GM21390 (cell line): Measurements from ENCODE around the gene APOC4.
"Not testable (repeated sequence)": the region's sequence is repeated elsewhere in the genome, so short reads cannot be mapped to it uniquely, and the experiment has no call there.

Experiments
- ATAC-seq: cut with Tn5 transposase; IDR thresholded peaks from one replicate; pipeline ENCODE4 v1.9.1; 2021; ENCODE audit not compliant: unreplicated experiment

Gene APOC4

GRCh38 chr19:44942067-44942571 lies at the start of gene APOC4:
TSS of gene APOC4 (plus strand) at chr19:44942237. CDS start at chr19:44942278, 41 bp downstream.
- ATAC-seq = no peak

- no peak for ATAC-seq
Measured at GRCh38 chr19:44892932-44893331, 49.1 kb upstream of the APOC4 start.

GRCh38 chr19:44893332-44894051 lies 48.5 kb upstream of the APOC4 start:
- no peak for ATAC-seq

GRCh38 chr19:44894052-44894400 lies 48.0 kb upstream of the APOC4 start:
- no peak for ATAC-seq

- ATAC-seq = no peak
Measured at GRCh38 chr19:44894946-44895345, 47.1 kb upstream of the APOC4 start.

GRCh38 chr19:44897835-44898234 lies 44.2 kb upstream of the APOC4 start:
- no peak for ATAC-seq

GRCh38 chr19:44900328-44901244 lies 41.5 kb upstream of the APOC4 start:
- no peak for ATAC-seq

GRCh38 chr19:44903216-44903601 lies 38.8 kb upstream of the APOC4 start:
- no peak for ATAC-seq

- ATAC-seq = no peak
Measured at GRCh38 chr19:44903602-44904425, 38.2 kb upstream of the APOC4 start.

GRCh38 chr19:44904426-44904994 lies 37.5 kb upstream of the APOC4 start:
- ATAC-seq = no peak

GRCh38 chr19:44905437-44906160 lies 36.4 kb upstream of the APOC4 start, which contains the start of gene APOE:
TSS of gene APOE (plus strand) at chr19:44905796. CDS start at chr19:44906625, 829 bp downstream.
- ATAC-seq = no peak

- ATAC-seq = no peak
Measured at GRCh38 chr19:44907613-44908012, 34.4 kb upstream of the APOC4 start.

- ATAC-seq = no peak
Measured at GRCh38 chr19:44908074-44908835, 33.8 kb upstream of the APOC4 start.

- ATAC-seq = no peak
Measured at GRCh38 chr19:44908836-44909261, 33.2 kb upstream of the APOC4 start.

- no peak for ATAC-seq
Measured at GRCh38 chr19:44909775-44910174, 32.3 kb upstream of the APOC4 start.

- not testable (repeated sequence) for ATAC-seq
Measured at GRCh38 chr19:44911896-44912295, 30.1 kb upstream of the APOC4 start.

GRCh38 chr19:44912854-44913253 lies 29.2 kb upstream of the APOC4 start:
- no peak for ATAC-seq

- ATAC-seq = not testable (repeated sequence)
Measured at GRCh38 chr19:44913512-44914432, 28.3 kb upstream of the APOC4 start.
